CMK (cell line): ENCODE measurements around the gene SV2C.

Source experiments
- DNase-seq: peaks from one replicate; pipeline ENCODE4 v3.0.0-alpha.2; 2010; ENCODE audit warnings: low read depth

SV2C gene

GRCh38 chr5:76104027-76104426 is 20.8 kb downstream of the SV2C start:
- no peak for DNase-seq

- DNase-seq: no peak
Measured at GRCh38 chr5:76106149-76106548, 23.0 kb downstream of the SV2C start.

- no peak for DNase-seq
Measured at GRCh38 chr5:76111477-76112174, 28.4 kb downstream of the SV2C start.

DNA sequence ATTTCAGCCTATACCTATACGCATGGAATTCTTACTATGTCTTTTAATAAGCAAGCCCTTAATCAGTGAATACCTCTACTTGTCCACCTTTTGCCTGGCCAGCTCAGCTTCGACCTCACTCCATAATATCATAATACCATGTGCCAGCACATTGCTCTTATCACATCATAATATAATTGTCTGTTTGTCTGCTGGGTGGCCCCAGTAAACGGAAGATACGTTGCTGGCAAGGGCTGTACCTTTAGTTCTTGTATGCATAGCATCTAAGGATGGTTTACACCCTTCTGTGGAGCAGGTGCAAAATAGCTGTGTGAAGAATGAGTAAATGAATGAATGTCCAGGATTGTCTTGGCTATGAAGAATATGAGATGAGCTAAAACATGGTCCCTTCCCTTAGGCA is 29.9 kb downstream of the SV2C start:
- DNase-seq: no peak

DNA sequence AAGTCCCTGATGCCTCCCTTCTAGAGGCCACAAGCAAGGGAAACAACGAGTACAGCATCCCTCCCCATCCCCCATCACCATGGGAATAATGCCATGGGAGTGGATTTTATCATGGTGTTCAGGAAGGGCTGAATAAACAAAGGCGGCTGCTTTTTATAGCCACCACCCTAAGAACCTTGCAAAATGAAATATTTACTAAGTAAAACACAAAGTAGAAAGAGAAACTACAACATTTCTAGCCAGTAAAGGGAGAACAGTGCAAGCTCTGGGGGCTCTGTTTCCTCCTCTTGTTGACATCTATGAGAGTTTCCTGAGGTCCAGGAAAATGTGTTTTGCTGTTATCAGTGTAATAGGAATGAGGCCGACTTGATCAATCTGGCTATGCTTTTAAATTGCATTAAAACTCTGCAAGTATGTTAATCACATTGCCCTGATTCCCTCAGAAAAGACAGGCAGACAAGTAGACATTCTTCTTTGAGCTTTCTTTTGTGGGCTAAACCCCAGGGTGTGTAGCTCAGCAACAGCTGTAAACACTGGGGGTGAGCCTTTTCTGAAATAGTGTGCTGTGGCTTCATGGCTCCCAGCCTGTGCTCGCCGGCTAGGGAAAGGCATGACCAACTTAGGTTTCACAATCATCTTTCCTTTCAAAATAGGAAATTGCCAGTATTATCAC is 31.1 kb downstream of the SV2C start:
- DNase-seq: no peak

- no peak for DNase-seq
Measured at GRCh38 chr5:76125346-76125745, 42.2 kb downstream of the SV2C start.

DNA sequence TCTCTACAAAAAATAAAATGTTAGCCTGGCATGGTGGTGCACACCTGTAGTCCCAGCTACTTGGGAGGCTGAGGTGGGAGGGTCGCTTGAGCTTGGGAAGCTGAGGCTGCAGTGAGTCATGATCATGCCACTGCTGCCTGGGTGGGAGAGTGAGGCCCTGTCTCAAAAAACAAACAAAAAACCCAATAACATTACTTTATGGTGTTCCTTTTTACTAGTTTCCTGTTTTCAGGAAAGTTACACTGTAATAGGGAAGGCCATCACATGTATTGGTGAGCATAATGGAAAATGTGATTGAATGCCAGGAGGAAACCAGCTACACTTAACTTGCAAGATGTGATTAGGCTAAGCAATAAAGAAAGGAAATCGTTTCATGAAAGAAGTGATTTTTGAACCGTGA is 42.7 kb downstream of the SV2C start:
- no peak for DNase-seq

- no peak for DNase-seq
Measured at GRCh38 chr5:76134003-76134402, 50.8 kb downstream of the SV2C start.

GRCh38 chr5:76134646-76135045 is 51.5 kb downstream of the SV2C start:
- no peak for DNase-seq

- DNase-seq: no peak
Measured at GRCh38 chr5:76137887-76138542, 54.8 kb downstream of the SV2C start.

DNA sequence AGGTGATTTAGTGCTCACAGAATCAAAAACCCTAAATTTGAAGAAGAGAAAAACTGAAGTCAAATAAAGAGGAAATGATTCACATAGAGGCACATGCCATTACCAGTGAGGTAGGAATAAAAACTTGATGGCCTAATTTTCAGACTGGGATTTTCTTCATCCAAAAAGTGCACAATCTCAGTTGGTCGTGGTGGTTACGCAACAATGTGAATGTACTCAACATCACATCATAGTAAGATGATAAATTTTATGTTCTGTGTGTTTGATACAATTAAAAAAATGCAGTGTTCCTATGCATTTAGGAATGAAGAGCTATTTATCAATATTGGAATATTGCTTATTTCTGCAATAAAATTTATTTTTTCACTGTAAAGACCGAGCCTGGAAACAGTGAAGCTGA is 60.7 kb downstream of the SV2C start:
- no peak for DNase-seq

DNA sequence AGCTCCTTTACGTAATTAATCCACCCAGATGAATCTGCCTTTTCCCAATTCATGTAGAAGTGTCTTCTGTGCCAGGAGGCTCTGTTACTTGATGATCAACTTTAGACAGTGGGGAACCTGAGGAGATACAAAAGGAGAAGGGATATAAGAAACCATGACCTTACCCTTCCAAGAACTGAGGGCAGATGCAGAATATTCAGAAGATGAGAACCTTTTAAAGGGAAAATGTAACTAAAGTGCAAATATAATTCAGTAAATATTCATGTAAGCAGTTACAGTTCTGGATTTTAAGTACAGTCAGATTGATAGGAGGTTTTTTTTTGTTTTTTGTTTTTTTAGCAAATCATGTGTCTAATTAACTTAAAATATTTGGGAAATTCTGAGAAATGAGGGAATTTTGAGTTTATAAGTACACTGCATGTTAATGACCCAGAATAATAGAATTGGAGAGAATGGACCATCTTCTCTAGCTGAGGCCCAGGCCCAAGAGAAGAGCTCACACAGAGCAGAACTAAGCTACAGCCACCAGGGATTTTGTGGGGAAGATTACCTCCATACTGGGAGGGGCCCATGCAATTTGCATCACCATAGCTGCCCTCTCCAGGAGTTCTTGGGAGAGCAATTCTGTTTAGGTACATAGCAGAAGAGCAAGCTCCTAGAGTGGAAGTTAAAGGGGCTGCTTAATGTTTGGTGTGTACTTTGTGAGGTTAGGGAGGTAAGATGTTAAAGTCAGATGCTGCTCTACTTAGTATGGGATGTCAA is 61.5 kb downstream of the SV2C start:
- no peak for DNase-seq

GRCh38 chr5:76145945-76146344 is 62.8 kb downstream of the SV2C start:
- DNase-seq: no peak

DNA sequence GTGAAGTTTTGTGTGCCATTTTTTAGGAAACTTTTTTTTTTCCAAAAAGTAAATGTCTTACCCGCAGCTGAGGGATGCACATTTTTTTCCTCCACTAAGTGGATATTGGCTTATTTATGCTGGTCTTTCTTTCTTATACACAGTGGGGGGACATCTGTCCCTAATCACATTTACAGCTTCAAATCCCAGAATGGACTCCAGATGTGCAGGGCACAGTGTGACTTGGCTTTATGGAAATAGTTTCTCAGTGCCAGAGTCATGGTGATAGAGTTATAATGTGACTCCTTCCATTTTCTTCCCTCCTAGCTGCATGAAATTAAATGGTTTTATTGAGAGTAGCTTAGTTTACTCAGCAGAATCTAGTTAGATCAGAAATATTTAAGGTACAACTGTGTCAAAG is 66.5 kb downstream of the SV2C start:
- DNase-seq: no peak

- DNase-seq: no peak
Measured at GRCh38 chr5:76152161-76152560, 69.0 kb downstream of the SV2C start.

- no peak for DNase-seq
Measured at GRCh38 chr5:76152700-76153099, 69.5 kb downstream of the SV2C start.

DNA sequence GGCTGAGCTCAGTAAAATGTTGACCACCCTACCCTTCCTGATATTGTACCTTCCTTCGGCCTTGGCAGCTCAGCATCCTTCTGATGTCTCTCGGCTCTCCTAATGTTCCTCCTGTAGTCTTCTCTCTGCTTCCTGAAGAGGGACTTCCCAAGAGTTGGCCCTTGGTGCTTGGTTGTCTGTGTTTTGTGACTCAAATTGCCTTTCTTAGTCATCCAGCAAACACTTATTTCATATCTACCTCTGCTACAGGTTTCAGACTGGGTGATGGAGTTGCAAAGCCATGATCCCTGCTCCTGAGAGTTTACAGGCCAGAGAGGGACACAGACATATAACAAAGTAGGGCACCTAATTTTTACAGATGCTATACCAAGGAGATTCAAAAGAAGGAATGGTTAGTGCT is 70.1 kb downstream of the SV2C start:
- DNase-seq: no peak

DNA sequence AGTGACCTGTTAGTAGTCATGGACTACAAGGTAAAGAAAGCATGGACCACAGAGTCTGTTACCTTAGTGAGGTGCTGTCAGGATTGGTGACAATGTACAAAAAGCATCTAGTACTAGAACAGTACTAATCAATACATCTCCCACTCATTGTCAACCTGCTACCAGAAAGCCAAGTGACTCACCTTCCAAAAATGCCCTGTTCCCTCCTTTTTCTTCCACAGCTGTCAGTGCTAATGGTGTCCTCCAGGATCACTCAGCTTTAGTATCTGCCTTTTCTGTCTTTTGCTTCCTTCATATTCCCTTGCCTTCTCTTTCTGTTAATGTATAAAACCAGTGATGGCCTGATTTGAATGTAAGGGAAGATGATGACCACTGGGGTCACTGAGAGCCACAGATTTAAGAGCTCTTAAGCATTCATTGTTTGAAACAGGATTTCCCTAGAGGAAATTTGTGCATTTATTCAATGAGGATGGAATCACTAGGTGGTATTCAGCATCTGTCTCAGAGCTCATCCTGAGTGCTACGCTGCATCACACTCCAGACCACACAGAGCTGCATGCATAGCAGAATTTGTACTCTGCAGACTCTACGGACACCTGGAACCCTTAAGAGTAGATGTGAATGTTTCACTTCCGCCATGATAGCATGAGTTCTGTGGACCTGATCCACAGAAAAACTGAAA is 71.0 kb downstream of the SV2C start:
- no peak for DNase-seq

- no peak for DNase-seq
Measured at GRCh38 chr5:76155536-76155935, 72.4 kb downstream of the SV2C start.

- no peak for DNase-seq
Measured at GRCh38 chr5:76162335-76162734, 79.2 kb downstream of the SV2C start.

DNA sequence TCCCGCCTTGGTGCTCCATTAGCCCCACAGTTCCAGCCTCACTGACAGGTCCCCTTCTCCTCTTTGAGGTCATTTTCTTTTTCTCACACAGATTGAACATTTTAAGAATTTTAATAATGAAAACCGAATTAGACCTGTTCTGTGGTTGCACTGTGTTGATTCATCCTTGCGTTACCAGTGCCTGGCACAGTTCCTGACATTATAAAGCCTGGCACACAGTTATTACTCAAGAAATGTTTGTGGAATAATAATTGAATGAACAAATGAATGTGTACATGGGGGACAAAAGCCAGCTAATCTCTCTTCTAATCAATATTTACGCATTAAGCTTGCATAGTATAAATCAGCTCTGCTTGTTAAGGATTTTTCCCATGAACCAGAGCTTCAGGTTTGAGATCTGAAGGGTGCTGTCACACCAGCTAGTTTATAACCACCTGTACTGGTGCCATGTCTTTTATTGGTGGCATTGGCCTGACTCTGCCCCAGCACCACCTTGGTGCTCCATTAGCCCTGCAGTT is 80.0 kb downstream of the SV2C start:
- no peak for DNase-seq

GRCh38 chr5:76165029-76165428 is 81.8 kb downstream of the SV2C start:
- no peak for DNase-seq
